GM19438 (cell line): ENCODE data around the gene SNX20.

Experiments used
- ATAC-seq: cut with Tn5 transposase; IDR thresholded peaks from one replicate; pipeline ENCODE4 v1.9.1; 2021; ENCODE audit warnings: low read depth; ENCODE audit not compliant: unreplicated experiment

SNX20 gene

GRCh38 chr16:50637716-50638602 is 43.2 kb downstream of the SNX20 start:
- no peak for ATAC-seq

GRCh38 chr16:50636753-50637374 is 44.2 kb downstream of the SNX20 start:
- no peak for ATAC-seq

DNA sequence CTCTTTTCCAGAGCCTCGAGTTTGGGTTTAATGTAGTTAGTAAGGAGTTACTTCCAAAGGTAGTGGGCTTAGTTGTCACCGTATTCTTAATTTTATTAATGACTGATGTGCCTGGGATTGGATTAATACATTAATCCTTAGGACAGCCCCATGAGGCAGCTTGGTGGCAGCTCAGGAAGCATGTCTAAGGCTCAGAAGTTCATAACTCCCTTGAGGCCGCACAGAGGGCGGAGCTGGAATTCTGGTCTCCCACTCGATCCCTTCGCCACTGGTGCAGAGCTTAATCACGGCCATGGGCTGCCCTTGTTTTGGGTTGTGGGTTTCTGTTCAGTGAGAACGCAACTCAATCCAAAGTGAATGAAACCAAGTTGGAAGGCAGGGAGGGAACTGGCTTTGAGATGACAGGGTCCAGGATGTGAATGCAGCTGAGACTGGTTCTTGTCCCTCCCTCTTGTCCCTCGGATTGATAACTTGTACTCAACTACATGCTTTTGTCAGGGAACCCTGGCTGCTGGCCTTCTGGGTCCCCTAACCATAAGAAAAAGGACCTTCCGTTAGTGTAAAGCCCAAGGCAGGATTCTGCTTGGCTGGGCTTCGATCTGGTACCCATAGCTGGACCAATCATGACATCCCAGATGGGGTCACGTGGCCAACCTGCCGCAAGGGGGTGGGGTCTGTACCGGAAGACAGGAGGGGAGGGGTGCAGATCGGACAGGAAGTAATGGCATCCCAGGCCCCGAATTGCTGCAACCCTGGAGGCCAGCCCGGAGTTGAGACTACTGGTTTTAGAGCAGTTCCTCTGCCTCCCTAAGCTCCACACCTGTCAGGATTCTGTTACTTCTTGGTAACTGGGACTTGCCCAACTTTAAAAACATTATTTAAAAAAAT is 45.4 kb downstream of the SNX20 start:
- no peak for ATAC-seq

DNA sequence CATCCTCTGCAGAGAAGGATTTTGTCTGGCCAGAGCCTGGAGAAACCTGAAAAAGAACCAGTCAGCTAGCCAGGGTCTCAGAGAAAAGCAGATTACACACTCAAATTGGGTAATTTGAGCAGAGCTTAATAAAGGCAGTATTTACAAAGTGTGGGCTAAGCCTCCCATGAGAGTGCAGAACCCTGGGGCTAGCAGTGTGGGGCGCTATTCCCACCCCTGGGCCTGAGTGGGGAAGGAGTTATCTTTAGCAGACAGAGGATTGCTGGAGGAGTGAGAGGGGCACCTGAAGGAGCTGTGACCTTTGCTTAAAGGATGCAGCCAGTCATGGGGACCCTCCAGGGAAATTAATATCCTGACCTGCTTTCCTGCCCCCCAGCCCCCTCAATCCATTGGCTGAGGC is 46.2 kb downstream of the SNX20 start:
- no peak for ATAC-seq

DNA sequence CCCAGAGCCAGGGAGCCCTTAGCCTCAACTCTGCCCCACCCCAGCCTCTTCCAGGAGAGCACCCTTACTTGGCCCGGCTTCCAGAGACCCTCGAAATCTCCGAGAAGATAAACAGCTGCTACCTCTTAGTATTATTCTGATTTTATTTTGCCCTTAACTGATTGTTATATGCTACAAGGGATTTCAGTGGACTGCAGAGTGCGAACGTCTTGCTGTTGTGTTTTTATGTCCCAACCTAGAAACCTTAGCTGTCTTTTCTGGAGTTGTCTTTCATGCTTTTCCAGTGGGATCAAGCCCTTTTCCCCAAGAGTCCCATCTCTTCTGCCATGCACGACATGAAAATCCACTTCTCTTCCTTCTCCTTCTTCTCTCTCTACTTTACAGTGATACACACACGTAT is 47.0 kb downstream of the SNX20 start:
- no peak for ATAC-seq

GRCh38 chr16:50632927-50633800 is 47.9 kb downstream of the SNX20 start:
- ATAC-seq: no peak

- no peak for ATAC-seq
Measured at GRCh38 chr16:50631985-50632576, 49.0 kb downstream of the SNX20 start.

GRCh38 chr16:50631249-50631984 is 49.7 kb downstream of the SNX20 start:
- no peak for ATAC-seq

GRCh38 chr16:50630394-50631020 is 50.6 kb downstream of the SNX20 start:
- no peak for ATAC-seq

- ATAC-seq: no peak
Measured at GRCh38 chr16:50629334-50629733, 51.8 kb downstream of the SNX20 start.

- ATAC-seq: no peak
Measured at GRCh38 chr16:50628156-50628802, 52.8 kb downstream of the SNX20 start.

DNA sequence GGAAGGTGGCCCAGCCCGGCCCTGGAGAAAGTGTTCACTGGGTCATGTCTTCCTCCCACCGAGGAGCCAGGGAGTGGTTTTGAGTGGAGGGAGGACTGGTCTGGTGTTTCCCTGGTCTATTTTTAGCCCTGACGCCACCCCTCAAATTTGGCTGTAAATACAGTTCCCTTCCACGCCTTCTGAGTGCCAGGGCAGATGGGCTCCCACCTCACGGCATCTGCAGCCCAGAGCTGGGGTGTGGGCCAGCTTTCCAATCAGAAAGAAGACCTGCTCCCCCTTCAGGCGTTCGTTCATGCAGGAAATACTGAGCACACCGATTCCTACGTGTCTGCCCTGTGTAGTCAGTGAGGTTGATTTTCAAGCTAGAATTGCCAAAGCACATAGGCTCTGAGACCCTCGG is 53.7 kb downstream of the SNX20 start:
- ATAC-seq: no peak

DNA sequence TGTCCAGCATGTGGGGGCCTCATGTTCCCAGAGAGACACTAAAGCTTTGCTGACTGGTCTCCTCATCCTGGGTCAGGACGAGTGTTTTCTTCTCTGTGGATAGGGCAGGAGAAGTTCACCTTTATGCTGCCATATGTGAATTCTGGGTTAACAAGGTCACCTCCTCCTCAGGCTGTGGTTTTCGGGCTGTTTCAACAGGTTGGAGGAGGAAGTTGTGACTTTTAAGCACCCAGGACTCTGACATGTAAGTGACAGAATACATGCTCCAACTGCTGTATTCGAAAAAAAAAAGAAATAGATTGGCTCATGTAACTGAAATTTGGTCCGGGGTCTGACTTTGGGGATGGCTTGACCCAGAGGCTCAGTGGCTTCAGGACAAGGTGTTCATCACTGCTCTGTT is 54.2 kb downstream of the SNX20 start:
- no peak for ATAC-seq

GRCh38 chr16:50625374-50625773 is 55.7 kb downstream of the SNX20 start:
- ATAC-seq: no peak

- ATAC-seq: no peak
Measured at GRCh38 chr16:50624449-50624970, 56.6 kb downstream of the SNX20 start.

DNA sequence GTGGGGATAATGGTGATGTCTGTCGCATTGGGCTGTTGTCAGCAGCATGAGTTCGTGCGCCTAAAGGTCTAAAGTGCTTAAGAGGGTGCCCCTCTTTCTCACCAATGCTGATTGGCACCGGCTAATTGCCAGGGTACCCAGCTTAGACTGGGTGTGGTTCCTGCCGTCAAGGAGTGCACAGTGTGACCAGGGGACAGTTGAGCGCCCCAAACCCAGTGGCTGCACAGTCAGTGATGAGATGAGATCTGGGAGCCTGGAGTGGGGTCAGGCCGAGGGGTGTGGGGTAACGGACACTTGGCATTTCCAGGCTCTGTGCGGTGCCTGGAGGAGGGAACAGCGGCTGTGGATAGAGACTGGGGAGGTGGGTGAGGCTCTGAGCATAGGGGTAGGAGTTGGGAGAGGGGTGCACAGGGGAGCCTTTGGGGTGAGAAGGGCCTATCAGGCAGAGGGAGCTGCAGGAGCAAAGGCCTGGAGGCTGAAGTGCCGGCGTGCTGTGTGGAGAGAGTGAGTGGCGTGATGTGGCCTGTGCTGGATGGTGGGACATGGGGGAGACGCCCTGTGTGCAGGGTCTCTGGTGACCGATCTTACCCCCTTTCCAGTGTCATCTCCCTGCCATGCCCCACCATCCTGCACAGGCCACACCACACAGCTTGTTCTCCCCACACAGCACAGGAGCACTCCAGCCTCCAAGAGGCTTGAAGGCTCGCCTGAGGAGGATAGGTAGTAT is 58.3 kb downstream of the SNX20 start:
- no peak for ATAC-seq

DNA sequence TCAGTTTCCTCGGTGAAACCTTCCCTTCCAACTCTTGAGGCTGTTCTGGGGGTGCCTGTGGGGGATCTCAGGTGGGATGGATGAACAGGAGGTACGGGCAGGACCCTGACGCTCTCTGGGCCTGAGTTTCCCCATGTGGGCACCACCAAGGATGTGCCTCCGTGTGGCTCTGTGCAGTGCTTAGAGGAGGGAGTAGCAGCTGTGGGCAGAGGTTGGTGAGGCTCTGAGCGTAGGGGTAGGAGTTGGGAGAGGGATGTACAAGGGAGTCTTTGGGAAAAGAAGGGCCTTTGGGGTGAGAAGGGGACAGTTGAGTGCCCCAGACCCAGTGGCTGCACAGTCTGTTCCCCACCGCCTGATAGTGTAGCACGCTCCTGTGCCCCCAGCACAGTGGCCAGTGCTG is 59.1 kb downstream of the SNX20 start:
- ATAC-seq: no peak
